IMR-90 (cell line): ENCODE data around the gene PROX2.

Source experiments
- CEBPB ChIP-seq: IDR thresholded peaks from 2 replicates; pipeline ENCODE4 v1.6.1; 2012; ENCODE audit warnings: low read depth, low read length, improper control_type of control experiment
- FOS ChIP-seq: fragments of 150-350 bp; IDR thresholded peaks from 2 replicates; pipeline ENCODE4 v1.6.1; 2016; ENCODE audit warnings: low read depth, low read length
- MAFK ChIP-seq: IDR thresholded peaks from 2 replicates; pipeline ENCODE4 v1.6.1; 2012; ENCODE audit warnings: low read depth, low read length, improper control_type of control experiment
- POLR2A ChIP-seq: IDR thresholded peaks from 2 replicates; pipeline ENCODE4 v1.6.1; 2012; ENCODE audit warnings: mild to moderate bottlenecking, low read depth, low read length
- RAD21 ChIP-seq: IDR thresholded peaks from 2 replicates; pipeline ENCODE4 v1.6.1; 2012; ENCODE audit warnings: low read length, improper control_type of control experiment
- RCOR1 ChIP-seq: IDR thresholded peaks from 2 replicates; pipeline ENCODE4 v1.6.1; 2012; ENCODE audit warnings: mild to moderate bottlenecking, low read length, improper control_type of control experiment; ENCODE audit not compliant: insufficient replicate concordance
- RFX5 ChIP-seq: IDR thresholded peaks from 2 replicates; pipeline ENCODE4 v1.8.0; 2012; ENCODE audit warnings: low read depth, mild to moderate bottlenecking, low read length, moderate library complexity
- TF ChIP-seq, protein P1 (sequence below): conservative IDR thresholded peaks from 2 replicates; pipeline ENCODE4 v1.5.1; 2012; ENCODE audit warnings: mild to moderate bottlenecking, low read depth, low read length, improper control_type of control experiment
- TF ChIP-seq, protein P2 (sequence below): fragments of 150-350 bp; IDR thresholded peaks from 2 replicates; pipeline ENCODE4 v1.6.1; 2017; ENCODE audit warnings: mild to moderate bottlenecking, antibody characterized with exemption, low read length, low read depth
- TF ChIP-seq, protein P3 (sequence below): fragments of 150-350 bp; IDR thresholded peaks from 2 replicates; pipeline ENCODE4 v1.6.1; 2016; ENCODE audit warnings: low read depth, mild to moderate bottlenecking, low read length, moderate library complexity, borderline replicate concordance

DNA sequence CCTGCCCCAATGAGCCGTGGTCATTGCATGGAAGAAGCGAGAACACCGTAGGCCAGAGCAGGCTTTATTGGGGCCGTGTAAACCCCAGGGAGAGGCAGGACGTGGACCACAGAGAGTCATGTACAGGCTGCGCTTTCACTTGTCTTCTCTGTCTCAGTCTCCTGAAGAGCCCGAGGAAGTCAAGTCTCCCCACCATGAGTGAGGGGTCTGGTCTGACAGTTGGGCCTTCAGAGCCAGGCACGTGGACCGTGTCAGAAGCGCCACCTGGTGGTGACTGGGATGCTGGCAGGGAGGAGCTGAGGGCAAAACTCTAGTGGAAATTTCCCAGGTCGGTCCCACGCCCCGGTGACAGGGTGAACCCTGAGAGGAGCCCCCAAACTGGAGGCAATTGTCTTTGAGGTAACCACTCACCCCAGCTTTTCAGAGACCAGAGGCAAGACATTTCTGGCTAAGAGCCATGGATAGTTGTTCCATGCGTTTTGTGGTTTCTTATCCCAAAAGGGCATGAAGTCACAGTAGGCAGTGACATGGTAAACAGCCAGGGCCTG is 29.7 kb upstream of the PROX2 start:
- TF ChIP-seq, protein P1, sequence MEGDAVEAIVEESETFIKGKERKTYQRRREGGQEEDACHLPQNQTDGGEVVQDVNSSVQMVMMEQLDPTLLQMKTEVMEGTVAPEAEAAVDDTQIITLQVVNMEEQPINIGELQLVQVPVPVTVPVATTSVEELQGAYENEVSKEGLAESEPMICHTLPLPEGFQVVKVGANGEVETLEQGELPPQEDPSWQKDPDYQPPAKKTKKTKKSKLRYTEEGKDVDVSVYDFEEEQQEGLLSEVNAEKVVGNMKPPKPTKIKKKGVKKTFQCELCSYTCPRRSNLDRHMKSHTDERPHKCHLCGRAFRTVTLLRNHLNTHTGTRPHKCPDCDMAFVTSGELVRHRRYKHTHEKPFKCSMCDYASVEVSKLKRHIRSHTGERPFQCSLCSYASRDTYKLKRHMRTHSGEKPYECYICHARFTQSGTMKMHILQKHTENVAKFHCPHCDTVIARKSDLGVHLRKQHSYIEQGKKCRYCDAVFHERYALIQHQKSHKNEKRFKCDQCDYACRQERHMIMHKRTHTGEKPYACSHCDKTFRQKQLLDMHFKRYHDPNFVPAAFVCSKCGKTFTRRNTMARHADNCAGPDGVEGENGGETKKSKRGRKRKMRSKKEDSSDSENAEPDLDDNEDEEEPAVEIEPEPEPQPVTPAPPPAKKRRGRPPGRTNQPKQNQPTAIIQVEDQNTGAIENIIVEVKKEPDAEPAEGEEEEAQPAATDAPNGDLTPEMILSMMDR, result peak; percentile 86
- TF ChIP-seq, protein P2, sequence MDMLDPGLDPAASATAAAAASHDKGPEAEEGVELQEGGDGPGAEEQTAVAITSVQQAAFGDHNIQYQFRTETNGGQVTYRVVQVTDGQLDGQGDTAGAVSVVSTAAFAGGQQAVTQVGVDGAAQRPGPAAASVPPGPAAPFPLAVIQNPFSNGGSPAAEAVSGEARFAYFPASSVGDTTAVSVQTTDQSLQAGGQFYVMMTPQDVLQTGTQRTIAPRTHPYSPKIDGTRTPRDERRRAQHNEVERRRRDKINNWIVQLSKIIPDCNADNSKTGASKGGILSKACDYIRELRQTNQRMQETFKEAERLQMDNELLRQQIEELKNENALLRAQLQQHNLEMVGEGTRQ, result peak; percentile 64; the same call in 1 of the 2 replicates
- TF ChIP-seq RCOR1 (no peak), POLR2A (no peak), RAD21 (peak; percentile 67), CEBPB (no peak), FOS (no peak), MAFK (no peak), RFX5 (no peak)
- TF ChIP-seq, protein P3, sequence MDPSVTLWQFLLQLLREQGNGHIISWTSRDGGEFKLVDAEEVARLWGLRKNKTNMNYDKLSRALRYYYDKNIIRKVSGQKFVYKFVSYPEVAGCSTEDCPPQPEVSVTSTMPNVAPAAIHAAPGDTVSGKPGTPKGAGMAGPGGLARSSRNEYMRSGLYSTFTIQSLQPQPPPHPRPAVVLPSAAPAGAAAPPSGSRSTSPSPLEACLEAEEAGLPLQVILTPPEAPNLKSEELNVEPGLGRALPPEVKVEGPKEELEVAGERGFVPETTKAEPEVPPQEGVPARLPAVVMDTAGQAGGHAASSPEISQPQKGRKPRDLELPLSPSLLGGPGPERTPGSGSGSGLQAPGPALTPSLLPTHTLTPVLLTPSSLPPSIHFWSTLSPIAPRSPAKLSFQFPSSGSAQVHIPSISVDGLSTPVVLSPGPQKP, result no peak
